ENCODE data around the gene ENTPD5.

The ENTPD5 gene

GRCh38 chr14:73913256-73913655 lies 105.8 kb downstream of the ENTPD5 start:
- TF ChIP-seq CTCF (IDR thresholded peaks at IDR 0.05; ENCODE audit: low read depth, low read length), result no peak
- no peak for DNase-seq (ENCODE audit: extremely low read depth, low read depth)

- no peak for DNase-seq (ENCODE audit: extremely low read depth, low read depth)
- TF ChIP-seq CTCF (IDR thresholded peaks at IDR 0.05; ENCODE audit: low read depth, low read length), result no peak
Measured at GRCh38 chr14:73909681-73910080, 109.4 kb downstream of the ENTPD5 start.
